Effector memory CD4-positive, alpha-beta T cell (primary cell): ENCODE data around the gene ARMC10.
"Not testable (repeated sequence)": the region's sequence is repeated elsewhere in the genome, so short reads cannot be mapped to it uniquely, and the experiment has no call there.

Experiments
- DNase-seq, 3 donors: peaks; one replicate each; pipeline ENCODE4 v3.0.0-alpha.2; 2020
- H3K27ac ChIP-seq: 2 replicates; pipeline ENCODE4 v1.7.0; 2013; ENCODE audit warnings: mild to moderate bottlenecking, low read length, moderate library complexity; ENCODE audit not compliant: insufficient read depth, poor library complexity, severe bottlenecking
- H3K27me3 ChIP-seq: replicated peaks from 2 replicates; pipeline ENCODE4 v1.7.0; 2013; ENCODE audit warnings: mild to moderate bottlenecking, low read length; ENCODE audit not compliant: insufficient read depth, control insufficient read depth, poor library complexity, severe bottlenecking
- H3K36me3 ChIP-seq: 2 replicates; pipeline ENCODE4 v1.7.0; 2013; ENCODE audit warnings: mild to moderate bottlenecking, low read length, moderate library complexity; ENCODE audit not compliant: control insufficient read depth, insufficient read depth
- H3K4me1 ChIP-seq: 2 replicates; pipeline ENCODE4 v1.7.0; 2013; ENCODE audit warnings: low read length, mild to moderate bottlenecking; ENCODE audit not compliant: control insufficient read depth, insufficient read depth, poor library complexity, severe bottlenecking
- H3K4me3 ChIP-seq: 2 replicates; pipeline ENCODE4 v1.7.0; 2013; ENCODE audit warnings: low read length, low read depth, mild to moderate bottlenecking; ENCODE audit not compliant: insufficient read depth, poor library complexity, severe bottlenecking
- H3K9me3 ChIP-seq: 2 replicates; pipeline ENCODE4 v1.7.0; 2013; ENCODE audit warnings: mild to moderate bottlenecking, low read length, moderate library complexity; ENCODE audit not compliant: control insufficient read depth

ARMC10 gene

GRCh38 chr7:103100348-103100747, 25.4 kb downstream of the ARMC10 start:
- Histone ChIP-seq H3K4me3 (no peak overlapping the region), H3K4me1 (no peaks in the 10 kb centered on the region), H3K27ac (no peak overlapping the region), H3K36me3 (peaks cover 5% of the 10 kb centered on the region), H3K27me3 (no peaks in the 10 kb centered on the region), H3K9me3 (no peaks in the 10 kb centered on the region)
- DNase-seq, result no peak

- Histone ChIP-seq H3K27ac (no peak overlapping the region), H3K27me3 (no peaks in the 10 kb centered on the region), H3K4me1 (no peaks in the 10 kb centered on the region), H3K36me3 (peaks cover 5% of the 10 kb centered on the region), H3K4me3 (no peak overlapping the region), H3K9me3 (no peaks in the 10 kb centered on the region)
- no peak for DNase-seq
These were observed 26.6 kb downstream of the ARMC10 start for GRCh38 chr7:103101543-103101942.

GRCh38 chr7:103106005-103106702, 31.2 kb downstream of the ARMC10 start:
- no peak for DNase-seq
- Histone ChIP-seq H3K9me3 (no peaks in the 10 kb centered on the region), H3K27me3 (no peaks in the 10 kb centered on the region), H3K27ac (no peak overlapping the region), H3K4me1 (no peaks in the 10 kb centered on the region), H3K4me3 (no peak overlapping the region), H3K36me3 (peaks cover under 1% of the 10 kb centered on the region)

- H3K9me3 ChIP-seq, result not testable (repeated sequence)
These were observed 31.7 kb downstream of the ARMC10 start for GRCh38 chr7:103106703-103107070.

GRCh38 chr7:103113164-103113563, 38.2 kb downstream of the ARMC10 start:
- H3K9me3 ChIP-seq, result no peaks in the 10 kb centered on the region
- DNase-seq, result no peak
- no peak overlapping the region for H3K4me3 ChIP-seq
- no peaks in the 10 kb centered on the region for H3K27me3 ChIP-seq
- no peaks in the 10 kb centered on the region for H3K4me1 ChIP-seq
- H3K27ac ChIP-seq, result no peak overlapping the region
- H3K36me3 ChIP-seq, result no peaks in the 10 kb centered on the region

More at GRCh38 chr7:103106703-103107070, 31.7 kb downstream of the ARMC10 start:
- not testable (repeated sequence) for H3K36me3 ChIP-seq, DNase-seq, H3K4me1 ChIP-seq, H3K4me3 ChIP-seq, H3K27ac ChIP-seq, H3K27me3 ChIP-seq

- H3K27me3 ChIP-seq, result no peaks in the 10 kb centered on the region
These were observed 39.7 kb downstream of the ARMC10 start for GRCh38 chr7:103114576-103115008.

GRCh38 chr7:103115771-103116170, 40.8 kb downstream of the ARMC10 start:
- no peak for DNase-seq
- no peak overlapping the region for H3K27ac ChIP-seq
- H3K9me3 ChIP-seq, result no peaks in the 10 kb centered on the region
- no peaks in the 10 kb centered on the region for H3K27me3 ChIP-seq
- peaks cover 6% of the 10 kb centered on the region for H3K36me3 ChIP-seq
- H3K4me3 ChIP-seq, result no peak overlapping the region
- no peaks in the 10 kb centered on the region for H3K4me1 ChIP-seq

More at GRCh38 chr7:103114576-103115008, 39.7 kb downstream of the ARMC10 start:
- no peak for DNase-seq
- H3K4me3 ChIP-seq, result no peak overlapping the region
- H3K4me1 ChIP-seq, result no peaks in the 10 kb centered on the region
- peaks cover 3% of the 10 kb centered on the region for H3K36me3 ChIP-seq
- no peak overlapping the region for H3K27ac ChIP-seq
- no peaks in the 10 kb centered on the region for H3K9me3 ChIP-seq

- no peak overlapping the region for H3K27ac ChIP-seq
- no peaks in the 10 kb centered on the region for H3K9me3 ChIP-seq
- H3K27me3 ChIP-seq, result no peaks in the 10 kb centered on the region
These were observed 41.6 kb downstream of the ARMC10 start for GRCh38 chr7:103116511-103116910.

GRCh38 chr7:103116991-103117390, 42.1 kb downstream of the ARMC10 start:
- DNase-seq, result no peak
- Histone ChIP-seq H3K27me3 (no peaks in the 10 kb centered on the region), H3K9me3 (no peaks in the 10 kb centered on the region), H3K4me1 (no peaks in the 10 kb centered on the region), H3K36me3 (peaks cover 15% of the 10 kb centered on the region), H3K4me3 (no peak overlapping the region), H3K27ac (no peak overlapping the region)

More at GRCh38 chr7:103116511-103116910, 41.6 kb downstream of the ARMC10 start:
- DNase-seq, result no peak
- peaks cover 13% of the 10 kb centered on the region for H3K36me3 ChIP-seq
- H3K4me3 ChIP-seq, result no peak overlapping the region
- H3K4me1 ChIP-seq, result no peaks in the 10 kb centered on the region

- Histone ChIP-seq H3K4me1 (no peaks in the 10 kb centered on the region), H3K27me3 (no peaks in the 10 kb centered on the region), H3K36me3 (peaks cover 15% of the 10 kb centered on the region), H3K4me3 (no peak overlapping the region), H3K9me3 (no peaks in the 10 kb centered on the region), H3K27ac (no peak overlapping the region)
- DNase-seq, result no peak
These were observed 42.5 kb downstream of the ARMC10 start for GRCh38 chr7:103117465-103117864.
